Activated T-cell treated with anti-CD3 and anti-CD28 coated beads for 48 hours (primary cell): Measurements from ENCODE around the gene SSUH2.

Experiments used
- DNase-seq: peaks from one replicate; pipeline ENCODE4 v3.0.0-alpha.2; 2020; ENCODE audit warnings: low read depth

Gene SSUH2

DNA sequence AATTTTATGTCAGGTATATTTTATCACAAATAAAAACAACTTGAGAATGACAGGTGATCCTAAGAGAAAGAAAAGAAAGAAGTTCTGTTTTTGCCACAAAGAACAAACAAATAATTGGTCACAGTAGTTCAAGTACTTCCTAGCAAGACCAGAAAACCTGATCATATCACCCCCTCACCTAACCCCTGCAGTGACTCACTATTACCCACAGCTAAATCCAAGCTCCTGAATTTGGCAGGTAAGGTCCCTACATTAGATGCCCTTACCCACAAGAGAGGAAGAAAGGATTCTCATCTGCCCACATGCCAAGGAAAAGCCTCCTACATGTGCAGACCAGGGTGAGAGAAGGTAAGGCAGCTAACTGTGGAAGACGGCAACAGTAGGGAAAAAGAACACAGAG lies 4.4 kb downstream of the SSUH2 start:
- DNase-seq: no peak

DNA sequence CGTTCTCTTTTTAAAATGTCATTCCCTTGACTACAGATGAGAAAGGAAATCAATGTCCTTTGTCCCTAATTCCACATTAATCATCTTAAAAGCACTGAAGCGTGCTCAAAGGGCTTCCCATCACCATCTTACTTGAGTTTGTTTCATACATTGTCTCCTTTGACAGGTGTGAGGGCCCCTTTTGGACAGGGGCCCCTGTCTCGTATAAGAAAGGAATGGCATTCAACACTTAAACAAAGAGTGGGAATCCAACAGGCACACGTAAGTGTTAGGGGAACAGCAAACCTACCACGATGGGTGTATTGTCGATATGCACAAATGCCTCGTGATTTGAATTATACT lies 5.0 kb downstream of the SSUH2 start:
- DNase-seq: no peak

DNA sequence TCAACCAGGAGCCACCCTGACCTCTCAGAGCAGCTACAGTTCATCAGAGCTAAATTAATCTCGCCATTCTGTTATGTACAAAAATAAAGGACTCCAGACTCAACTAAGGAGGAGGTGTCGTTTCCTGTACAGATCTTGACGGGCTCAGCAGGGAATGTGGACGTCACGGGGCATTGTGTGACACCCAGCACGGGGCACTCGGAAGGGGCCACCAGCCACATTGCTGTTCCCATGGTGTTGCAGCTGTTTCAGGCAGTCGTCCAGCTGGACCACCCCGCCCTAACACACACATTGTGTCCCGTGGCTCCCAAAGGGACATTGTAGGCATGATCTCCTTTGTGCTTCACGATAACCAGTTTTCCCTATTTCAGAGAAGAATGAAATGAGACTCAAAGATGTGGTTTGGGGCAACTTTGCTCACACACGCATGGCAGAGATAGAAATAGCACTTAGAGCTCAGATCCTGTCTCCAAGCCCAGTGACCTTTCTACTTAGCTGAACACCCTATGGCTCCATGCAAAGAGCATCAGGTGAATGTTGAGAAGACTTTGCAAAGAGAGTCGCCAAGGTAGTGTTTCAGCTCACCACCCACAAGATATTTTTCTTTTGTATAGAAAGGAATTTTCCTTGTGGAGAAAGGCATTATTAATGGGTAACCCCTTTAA lies 5.5 kb downstream of the SSUH2 start:
- no peak for DNase-seq

DNA sequence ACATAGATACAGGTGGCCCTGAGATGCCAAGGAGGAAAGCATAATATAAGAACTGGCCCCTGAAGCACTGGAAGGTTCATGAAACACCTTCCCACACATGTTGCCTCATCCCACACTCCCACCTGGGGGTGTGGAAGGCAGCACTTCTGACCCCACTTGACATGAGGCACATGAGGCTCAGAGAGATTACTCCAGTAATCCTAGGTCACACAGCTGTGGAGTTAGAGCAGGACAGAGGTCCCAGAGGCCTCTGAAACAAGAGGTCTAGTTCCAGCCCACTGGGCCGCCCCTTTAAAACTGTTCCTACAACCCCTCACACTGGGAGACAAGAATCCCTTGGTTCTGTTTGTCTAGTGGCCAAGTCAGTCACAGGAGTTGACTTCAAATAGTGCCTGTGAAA lies 7.2 kb downstream of the SSUH2 start:
- DNase-seq: no peak

DNA sequence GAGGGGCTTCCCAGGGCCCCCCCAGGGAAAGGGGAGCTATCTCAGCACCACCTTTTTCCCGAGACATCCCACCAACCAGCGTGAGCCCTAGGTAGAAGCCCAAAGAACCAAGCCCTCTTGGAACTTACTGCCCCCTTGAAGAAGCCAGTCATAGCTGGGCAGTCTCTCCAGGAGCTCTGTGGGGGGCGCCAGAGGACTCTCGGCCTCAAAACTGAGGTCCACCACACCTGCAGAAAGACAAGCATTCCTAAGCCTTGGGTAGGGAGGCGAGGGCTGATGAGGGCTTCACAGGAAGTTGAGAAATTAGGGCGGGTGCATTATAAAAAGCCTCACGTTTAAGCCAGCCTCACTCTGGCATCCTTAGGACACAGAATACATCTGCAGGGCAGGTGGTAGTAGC lies 9.0 kb downstream of the SSUH2 start:
- DNase-seq: no peak

DNA sequence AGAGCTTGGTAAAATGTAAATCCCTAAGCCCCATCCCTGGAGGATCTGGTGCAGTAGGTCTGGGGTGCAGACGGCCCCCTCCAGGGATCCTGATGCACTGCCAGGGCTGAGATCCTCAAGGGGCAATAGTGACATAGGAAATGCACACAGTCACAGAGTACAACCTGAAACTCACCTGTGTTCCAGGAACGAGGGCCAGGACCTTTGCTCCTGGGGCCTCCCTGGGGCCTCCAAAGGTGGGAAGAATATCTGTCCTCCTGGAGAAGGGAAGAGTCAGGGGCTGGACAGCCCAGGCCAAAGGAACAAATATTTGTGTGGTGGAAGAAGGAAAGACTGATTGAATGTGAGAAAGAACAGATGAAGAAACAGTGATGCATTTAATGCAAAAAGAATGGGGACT lies 9.5 kb downstream of the SSUH2 start:
- DNase-seq: no peak

DNA sequence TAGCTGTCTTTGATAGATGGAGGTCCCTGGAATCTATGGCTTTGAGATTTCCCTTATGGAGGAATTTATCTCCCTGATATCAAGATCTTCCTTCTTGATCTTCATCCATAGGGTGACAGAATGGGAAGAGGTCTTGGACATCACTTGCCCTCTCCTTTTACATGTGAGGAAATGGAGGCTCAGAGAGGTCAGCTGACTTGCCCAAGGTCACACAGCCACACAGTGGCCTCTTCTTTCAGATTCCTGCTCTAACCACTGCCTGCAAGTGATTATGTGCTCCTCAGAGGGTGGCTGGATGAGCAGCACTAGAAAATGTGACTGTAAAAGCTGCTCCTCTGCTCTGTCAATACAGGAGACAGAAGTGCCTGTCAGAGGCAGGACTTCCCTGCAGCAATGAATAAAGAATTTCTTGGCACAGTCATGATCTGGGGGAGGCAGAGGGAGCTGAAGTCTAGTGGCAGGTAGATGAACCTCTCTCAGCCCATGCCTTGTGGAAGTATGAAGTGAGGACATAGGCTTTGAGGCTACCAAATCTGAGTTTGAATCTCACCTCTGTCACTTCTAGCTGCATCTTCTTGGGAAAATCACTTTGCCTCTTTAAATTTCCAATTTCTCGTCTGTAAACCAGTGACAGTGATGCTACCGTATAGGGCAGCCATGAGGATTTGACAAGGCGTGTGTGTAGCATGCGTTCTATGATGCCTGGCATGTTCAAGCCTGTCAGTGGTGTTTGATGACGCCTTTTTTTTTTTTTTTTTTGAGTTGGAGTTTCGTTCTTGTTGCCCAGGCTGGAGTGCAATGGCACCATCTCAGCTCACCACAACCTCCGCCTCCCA lies 12.0 kb downstream of the SSUH2 start:
- DNase-seq: no peak

DNA sequence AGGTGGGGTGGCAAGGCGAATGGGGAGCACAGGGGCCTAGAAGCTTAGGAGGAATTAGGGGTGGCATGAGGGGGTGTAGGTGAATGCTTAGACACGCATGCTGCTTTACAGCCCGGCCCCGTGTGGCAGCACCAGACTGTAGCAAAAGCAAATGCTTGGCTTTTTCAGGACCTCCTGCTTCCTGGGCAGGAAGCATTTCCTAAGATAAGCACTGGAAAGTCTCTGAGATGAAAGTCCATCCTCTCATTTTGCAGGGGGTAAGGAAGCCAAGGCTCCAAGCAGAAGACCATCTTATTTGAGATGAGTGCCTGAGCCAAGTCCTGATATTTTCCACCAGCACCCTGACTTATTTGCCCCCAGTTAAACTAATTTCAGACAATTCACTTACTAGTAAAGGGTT lies 12.9 kb downstream of the SSUH2 start:
- DNase-seq: no peak

DNA sequence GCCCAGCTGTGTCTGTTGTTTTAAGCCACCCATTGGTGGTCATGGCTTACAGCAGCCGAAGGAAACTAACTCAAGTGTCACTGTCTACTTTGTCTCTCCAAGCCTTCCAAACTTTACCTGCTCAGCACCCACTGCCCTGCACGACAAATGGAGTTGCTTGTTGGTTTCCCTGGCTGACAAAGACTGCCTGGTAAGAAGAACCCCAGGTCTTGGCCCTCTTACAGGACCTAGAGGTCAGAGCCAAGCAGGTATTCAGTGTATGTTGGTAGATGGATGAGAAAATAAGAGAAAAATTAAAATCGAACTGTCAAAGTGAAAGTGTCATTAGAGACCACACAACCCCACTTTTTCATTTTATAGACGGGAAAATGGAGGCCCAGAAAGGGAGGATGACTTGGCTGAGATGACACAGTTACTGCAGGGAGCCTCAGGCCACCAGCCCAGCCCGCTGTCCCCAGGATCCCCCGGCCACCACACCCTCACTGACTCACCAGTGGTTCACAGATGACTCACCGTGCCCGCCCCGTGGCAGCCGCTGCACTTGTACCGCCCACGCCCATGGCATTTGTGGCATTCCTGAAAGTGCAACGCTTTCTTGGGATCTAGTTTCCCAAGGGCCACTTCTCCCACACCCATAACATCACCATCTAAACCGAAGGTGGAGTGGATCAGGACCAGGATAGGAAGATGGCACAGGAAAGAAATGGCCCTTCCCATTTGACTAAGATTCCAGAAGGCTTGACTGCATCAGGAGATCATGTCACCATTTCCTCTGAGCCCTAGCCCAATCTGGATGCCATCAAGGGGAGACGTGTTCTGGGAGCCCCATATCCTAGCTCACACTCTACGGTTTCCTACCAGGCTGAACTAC lies 15.2 kb downstream of the SSUH2 start:
- peak; percentile 48 for DNase-seq

DNA sequence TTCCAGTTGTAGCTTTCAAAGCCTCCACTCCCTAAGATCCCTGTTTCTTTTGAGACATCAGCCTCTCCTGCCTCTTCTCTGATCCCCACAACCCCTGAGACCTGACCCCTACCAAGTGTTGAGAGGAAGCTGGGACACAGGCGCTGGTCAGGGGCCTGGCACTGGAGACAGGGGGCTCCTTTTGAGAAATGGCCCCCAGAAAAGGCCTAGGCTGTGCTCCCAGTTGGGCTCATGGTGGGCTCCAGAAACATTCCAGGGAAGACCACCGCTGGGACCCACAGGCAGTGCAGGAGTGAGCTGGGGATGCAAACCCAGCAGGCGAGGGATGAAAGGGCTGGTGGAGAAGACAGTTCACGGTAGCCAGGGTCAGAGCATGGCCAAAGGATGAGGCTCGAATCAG lies 16.6 kb downstream of the SSUH2 start:
- no peak for DNase-seq

DNA sequence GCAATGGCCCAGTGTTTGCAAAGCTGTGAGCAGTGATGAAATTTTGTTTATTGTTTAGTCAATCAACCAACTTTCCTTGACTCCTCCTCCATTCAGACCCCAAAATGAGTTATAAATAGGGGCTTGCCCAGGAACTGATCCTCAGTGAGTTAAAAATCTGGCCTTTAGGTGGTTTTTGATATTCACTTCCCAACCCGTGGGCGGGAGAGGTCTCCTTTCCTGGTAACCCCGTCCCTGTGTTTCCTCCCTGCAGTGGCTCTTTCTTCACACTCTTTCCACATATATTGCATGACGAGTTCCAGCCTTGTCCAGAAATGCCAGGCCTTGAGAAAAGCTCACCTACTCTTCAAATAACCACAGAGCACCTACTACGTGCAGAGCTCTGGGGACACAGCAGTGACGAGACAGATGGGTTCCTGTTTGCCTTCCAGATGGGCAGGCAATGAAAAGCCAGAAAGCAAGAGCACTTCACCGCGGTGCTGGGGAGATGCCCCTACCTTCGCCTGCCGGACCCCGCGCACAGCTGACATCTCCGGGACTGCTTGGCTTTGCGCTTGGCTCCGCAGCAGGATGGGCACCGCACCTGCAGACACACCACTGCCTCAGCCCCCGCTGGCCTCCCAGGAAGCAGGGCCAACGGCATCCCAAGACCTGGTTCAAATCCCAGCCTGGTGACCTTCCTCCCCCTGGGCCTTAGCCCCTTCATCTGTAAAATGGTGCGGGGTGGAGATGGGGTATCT lies 17.2 kb downstream of the SSUH2 start:
- DNase-seq: no peak

DNA sequence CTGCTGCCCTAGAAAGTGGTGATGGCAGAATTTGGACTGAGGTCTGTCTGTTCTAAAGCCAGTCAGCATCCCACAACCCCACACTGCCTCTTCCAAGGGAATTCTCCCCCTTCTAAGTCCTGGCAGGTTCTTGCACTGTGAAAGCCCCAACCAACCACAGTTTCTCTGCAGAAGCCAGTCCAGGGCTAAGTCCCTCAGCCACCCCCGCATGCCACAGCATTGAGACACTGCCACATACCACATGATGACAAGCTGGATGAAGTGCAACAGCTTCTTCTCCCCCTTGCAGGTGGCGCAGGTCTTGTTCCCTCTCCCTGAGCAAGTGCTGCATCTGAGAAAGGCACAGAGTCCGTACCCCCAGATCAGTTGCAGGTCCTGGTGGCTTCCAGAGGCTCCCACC lies 18.6 kb downstream of the SSUH2 start:
- DNase-seq: no peak

DNA sequence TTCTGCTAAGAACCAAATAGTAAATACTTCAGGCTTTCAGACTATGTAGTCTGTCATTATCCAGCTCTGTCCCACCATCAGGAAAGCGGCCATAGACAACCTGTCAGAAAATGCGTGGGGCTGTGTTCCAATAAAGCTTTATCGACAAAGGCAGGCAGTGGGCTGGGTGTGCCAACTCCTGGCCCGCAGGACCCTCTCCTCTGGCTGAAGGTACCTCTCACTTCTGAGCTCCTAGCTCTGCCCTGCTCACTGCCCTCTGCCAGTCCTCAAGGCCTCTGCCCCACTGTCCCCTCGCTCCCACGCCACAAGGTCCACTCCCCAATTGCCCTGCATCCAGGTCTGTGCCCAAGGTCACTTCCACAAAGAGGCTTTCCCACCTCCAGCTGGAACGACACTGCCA lies 20.0 kb downstream of the SSUH2 start:
- no peak for DNase-seq

DNA sequence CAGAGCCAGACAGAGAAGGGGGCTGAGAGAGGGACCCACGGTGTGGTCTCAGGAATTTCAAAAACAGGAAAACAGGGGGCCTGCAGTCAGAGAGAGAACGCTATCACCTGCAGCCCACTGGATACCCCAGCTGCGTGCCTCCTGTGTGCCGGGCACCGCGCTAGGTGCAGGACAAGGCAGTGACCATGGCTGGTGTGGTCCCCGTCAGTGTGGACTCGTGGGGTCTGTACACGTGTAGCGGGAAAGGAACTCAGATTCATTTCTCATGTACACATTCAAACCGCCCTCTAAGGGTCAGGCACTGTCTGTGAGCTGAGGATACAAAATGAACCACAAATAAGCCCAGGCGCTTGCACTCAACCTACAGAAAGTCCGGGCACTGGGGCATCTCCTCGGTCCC lies 20.9 kb downstream of the SSUH2 start:
- DNase-seq: no peak

DNA sequence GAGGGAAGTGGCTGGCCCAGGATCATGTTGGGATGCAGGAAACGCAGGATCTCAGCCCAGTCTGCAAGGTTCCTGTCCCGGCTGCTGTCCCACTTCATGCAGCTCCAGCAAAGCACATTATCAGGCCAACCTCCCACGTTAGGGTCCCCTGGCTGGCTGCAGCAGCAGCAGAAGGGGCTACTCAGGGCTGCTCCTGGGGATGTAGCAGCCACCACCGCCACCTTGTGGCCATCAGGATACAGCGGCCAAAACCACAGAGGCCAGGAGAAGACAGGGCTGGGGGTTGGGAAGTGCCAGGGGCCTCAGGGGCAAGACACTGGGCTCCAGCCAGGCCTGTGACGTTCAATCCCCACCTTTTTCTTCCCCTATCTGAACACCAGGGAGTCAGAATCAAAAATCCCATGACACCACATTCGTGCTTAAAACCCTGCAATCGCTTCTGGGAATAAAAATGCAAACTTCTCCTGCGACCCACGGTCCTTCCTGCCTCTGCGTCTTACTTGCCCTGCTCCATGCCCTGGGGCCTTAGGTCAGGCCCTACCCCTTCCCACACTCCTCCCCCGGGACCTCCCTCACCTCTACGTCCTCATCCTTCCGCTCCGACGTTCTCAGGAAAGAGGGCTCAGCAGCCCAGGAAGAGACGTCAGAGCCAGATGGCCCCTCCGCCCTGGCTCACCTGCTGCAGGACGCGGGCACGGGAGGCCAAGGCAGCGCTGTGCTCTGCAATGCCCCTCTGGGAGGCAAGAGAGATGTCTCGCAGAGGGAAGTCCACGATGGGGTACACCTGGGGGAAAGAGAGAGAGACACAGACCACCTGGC lies 21.5 kb downstream of the SSUH2 start:
- peak; percentile 45 for DNase-seq

DNA sequence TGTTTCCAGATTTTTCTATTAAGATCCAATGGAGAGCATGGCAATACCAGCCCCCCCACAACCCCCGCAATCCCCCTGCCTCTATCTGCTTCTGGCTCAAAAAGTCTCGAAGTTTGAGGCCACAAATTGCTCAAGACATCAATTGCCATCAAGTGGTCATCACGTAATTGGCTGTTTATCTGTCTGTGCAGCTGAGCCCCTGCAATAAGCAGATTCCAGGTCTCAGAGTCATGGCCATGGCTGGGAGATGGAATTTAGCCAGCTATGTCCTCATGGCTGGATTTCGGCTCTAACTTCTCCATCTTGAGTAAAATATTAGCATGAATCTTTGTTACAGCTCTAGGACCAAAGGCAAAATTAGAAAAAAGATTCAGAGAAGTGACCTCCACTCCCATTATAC lies 22.7 kb downstream of the SSUH2 start:
- no peak for DNase-seq

DNA sequence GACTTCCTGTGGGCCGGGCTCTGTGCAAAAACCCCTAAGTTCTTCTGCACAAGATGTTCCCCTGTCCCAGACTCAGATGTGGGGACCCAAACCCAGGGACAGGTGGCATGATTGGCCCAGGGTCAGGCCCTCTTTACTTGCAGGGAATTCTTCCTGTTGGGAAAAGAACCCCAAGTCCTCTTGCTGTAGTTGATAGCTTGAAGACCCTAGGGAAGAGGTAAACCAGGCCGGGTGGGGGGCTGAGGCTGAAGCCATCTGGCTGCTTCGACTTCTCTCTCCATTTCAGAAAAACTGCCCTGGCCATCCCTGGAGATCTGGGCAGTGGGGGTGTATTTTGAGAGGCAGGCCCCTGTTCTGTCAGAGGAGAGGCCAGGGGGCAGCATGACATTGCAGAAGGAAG lies 23.5 kb downstream of the SSUH2 start:
- no peak for DNase-seq

DNA sequence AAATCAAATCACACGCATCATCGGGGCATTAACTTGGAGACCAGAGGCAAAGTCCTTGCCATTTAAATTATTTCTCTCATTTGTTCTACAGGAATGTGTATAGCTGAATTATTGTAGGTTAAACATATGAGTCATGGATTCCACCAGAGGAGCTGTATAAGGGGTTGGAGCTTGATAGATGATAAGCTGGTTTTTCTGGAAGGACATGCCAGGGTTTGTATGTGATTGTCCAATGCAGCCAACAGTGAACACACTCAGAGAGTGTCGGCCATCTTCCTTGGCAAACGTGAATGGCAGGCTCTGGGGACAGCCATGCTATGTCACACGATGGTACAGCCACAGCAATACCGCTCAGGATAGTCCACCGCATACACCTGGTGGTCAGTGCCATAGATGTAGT lies 25.1 kb downstream of the SSUH2 start:
- DNase-seq: no peak

DNA sequence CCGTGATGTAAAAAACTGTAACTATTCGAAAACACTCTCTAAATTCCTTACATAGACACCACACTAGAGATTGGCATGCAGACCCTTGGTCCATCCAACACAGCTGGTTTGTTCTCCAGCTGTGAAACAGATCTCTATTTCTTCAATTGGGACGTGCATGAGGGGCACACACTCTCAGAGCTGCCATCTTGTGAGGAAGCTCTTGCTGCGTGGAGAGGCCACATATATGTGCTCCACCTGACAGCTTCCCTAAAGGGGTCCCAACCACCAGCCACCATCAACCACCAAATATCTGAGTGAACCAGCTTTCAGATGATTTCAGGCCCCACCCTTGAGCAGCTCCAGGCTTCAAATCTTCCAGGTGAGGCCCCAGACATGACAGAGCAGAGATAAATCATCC lies 25.6 kb downstream of the SSUH2 start:
- no peak for DNase-seq

DNA sequence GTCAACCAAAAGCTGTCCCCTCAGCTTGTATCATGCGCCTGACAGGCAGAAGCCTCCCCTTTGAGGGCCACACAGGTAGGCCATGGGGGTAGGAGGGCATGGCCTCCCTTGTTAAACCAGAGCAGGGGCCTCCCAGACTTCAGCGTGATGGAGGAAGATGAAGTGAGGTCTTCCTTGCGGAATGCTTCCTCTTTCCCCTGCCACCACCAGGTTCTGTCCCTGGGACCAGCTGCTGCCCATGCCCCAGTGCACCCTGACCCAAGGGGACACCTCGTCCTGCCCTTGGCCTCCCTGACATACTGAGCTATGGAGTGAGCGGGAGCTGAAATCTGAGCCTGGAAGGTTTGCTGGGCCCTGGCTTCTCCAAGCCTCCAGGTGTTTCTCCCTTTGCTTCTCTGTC lies 26.7 kb downstream of the SSUH2 start:
- no peak for DNase-seq

DNA sequence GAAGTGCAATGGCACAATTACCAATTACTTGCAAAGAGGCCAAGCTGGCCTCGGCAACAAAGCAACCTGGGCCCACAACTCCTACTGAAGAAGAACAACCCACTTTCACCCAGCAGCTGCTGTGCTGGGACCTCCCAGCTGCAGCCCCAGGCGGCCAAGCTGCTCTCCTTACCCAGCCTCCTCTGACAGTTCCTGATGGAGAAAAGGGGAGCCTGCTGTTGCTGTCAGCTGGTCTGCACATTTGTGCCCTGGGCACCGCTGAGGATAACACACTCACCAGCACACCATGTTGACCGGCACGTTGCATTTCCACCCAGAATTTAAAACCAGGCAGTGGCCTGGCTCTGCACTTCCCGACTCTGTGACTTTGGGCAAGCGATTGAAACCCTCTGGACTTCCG lies 33.6 kb downstream of the SSUH2 start:
- no peak for DNase-seq
